Measurements from ENCODE around the gene SLC24A4.

Gene SLC24A4

DNA sequence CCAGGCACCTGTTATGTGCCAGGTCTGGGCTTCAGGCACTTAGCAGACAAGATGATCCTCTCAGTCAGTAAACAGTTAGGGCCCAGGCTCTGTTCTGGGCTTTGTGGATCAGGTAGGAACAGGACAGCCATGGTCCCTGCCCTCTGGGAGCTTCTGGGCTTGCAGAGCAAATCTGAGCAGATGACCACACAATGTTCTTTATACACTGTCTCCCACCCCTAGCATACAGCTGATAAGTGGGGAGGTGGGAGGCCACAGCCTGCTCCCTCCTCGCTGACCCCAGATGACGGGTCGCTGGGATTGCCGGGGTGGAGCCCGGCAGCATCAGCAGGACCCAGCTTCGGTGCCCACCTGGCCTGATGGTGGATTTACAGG lies 137.6 kb downstream of the SLC24A4 start:
- no peak for DNase-seq

GRCh38 chr14:92460916-92461579 lies 138.1 kb downstream of the SLC24A4 start:
- DNase-seq = no peak

- DNase-seq = no peak
Observed at GRCh38 chr14:92461891-92462290, 138.9 kb downstream of the SLC24A4 start.

DNA sequence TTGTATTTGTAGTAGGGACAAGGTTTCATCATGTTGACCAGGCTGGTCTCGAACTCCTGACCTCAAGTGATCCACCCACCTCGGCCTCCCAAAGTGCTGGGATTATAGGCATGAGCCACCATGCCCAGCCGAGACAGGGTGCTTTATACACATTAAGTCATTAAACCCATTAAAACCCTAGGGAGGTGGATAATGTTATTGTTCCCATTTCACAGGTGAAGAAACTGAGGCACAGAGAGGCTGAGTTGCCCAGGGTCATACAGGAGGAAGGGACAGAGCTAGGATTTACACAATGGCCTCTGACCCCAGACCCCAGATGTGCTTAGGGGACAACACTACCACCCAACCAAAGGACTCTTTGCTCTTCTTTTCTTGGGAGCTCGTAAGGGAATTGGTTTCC lies 139.6 kb downstream of the SLC24A4 start:
- no peak for DNase-seq

DNA sequence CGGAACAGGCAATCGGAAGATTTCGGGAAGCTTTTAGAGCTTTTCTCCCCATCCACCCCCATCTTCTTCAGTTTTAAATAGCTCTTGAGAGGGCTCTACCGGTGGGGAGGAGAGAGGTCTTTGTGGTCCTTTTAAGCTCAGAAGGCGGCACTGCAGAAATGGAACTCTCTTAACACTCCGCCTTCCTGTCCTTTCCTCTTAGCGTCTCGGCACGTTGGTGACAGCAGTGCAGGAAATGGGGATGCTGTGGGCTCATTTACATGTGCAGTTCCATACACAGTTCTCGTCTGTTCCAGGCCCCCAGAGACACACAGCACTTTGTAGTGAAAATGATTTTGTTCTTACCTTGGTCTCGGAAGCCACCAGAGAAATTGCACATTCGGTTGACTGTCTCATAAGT lies 140.2 kb downstream of the SLC24A4 start:
- no peak for DNase-seq

DNA sequence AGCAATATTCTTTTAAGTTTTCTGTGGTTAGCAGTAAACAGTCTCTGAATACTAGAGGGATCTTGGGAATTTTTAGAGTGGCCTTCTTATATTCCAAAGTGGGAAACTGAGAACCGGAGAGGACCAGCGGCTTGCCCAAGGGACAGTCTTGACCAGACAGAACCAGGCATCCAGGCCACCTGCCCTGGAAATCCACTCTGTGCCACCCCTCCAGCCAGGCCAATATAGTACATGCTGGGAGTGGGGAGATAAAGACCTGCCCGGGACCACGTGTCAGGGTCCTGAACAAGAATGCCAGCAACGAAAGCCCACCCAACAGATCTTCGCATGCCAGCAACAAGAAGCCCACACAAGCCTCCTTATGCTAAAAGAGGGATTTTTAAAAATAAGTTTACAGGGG lies 141.2 kb downstream of the SLC24A4 start:
- no peak for DNase-seq

GRCh38 chr14:92464716-92465115 lies 141.8 kb downstream of the SLC24A4 start:
- DNase-seq = no peak

GRCh38 chr14:92465353-92466055 lies 142.5 kb downstream of the SLC24A4 start:
- no peak for DNase-seq

- no peak for DNase-seq
Observed at GRCh38 chr14:92466059-92466458, 143.1 kb downstream of the SLC24A4 start.

- DNase-seq = no peak
Observed at GRCh38 chr14:92469515-92469914, 146.6 kb downstream of the SLC24A4 start.

- DNase-seq = no peak
Observed at GRCh38 chr14:92470215-92470614, 147.2 kb downstream of the SLC24A4 start.

DNA sequence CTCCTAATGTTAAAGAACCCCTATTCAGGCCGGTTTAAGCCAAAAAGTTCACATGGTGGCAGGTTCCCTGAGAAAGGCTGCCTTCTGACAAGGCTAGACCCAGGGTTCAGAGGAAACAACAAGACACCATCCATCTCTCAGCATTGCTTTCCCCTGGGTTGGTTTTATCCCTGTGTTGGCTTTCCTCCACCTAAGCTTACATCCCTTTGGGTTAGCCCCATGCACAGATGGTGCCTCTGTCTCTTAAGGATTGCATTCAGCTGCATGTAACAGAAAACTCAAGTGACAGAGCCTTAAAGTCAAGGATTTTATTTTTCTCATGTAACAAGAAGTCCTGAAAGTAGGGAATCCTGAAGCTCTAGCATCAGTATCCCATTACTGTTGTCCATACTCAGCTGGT lies 147.8 kb downstream of the SLC24A4 start:
- no peak for DNase-seq

- DNase-seq = no peak
Observed at GRCh38 chr14:92471919-92472318, 149.0 kb downstream of the SLC24A4 start.

DNA sequence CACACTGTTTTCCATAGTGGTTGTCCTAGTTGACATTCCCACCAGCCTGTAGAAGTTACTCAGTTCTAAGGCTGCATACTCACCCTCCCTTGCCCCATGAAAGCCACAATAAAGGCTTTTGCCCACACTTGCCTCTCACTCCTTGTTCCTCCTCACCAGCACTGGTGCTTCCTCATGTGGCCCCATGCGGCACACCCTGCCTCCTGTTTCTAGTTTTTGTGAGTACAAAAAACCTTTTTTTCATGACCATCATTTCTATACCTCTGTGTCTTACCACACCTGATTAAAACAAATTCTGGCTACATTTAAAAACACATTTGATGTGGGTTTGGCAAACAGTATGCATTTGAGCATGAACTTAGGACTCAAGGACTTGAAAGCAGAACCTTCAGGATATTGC lies 149.9 kb downstream of the SLC24A4 start:
- DNase-seq = no peak

GRCh38 chr14:92473261-92473968 lies 150.4 kb downstream of the SLC24A4 start:
- no peak for DNase-seq

DNA sequence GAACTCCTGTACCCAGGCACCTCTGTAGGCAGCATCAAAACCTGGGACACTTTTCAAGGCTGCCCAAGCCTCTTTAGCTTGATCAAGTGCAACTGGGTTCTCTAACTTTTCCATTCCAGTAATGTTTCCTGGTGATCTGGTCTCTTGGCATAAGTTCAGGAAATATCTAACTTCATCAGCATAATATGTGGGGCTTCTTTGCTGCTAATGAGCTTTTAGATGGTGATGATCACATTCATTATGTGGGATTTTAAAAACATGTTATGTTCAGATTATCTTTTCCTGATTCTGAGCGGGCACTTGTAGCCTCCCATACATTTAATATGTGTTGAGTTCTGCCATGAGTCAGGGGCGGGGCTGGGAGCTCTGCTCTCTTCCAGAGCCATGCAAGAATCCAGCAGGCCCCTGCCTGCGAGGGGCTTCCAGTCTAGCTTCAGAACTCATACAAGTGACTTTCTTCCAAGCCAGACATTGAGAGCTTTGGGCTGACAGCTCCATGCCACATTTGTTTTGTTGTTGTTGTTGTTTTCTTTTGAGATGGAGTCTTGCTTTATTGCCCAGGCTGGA lies 151.1 kb downstream of the SLC24A4 start:
- no peak for DNase-seq

- DNase-seq = no peak
Observed at GRCh38 chr14:92475037-92475436, 152.1 kb downstream of the SLC24A4 start.

DNA sequence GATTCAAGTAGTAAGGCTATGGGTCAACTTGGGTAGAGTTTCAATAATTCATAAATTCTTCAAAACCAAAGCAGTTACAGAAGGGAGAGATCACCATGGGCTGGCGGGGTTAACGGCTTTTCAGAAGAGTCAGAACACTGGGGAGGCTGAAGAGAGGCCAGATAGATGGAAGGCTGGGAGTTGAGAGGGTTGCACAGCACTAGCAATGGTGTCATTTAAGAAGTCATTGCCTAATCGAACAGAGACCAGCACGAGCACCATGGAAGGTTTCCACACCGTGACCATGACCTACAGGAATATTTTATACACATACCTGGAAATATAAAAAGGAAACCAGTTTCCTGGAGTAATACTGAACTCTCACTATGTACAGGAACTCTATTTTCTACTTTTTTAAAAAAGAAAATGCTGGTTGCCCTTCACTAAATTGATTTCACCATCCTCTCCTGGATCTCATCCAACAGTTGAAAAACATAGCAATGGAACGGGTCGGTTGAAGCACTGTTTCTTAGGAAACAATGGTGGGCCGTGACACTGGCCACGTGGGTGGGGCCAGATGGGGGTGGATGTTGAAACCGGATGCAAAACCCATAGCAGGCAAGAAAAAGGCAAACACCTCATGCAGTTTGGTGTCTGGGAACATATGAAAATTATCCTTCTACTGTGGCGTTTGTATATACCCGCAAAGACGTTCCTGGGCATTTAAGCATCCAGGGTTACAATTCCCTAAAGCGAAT lies 152.7 kb downstream of the SLC24A4 start:
- no peak for DNase-seq

- DNase-seq = no peak
Observed at GRCh38 chr14:92480856-92481255, 157.9 kb downstream of the SLC24A4 start.

GRCh38 chr14:92481386-92481785 lies 158.4 kb downstream of the SLC24A4 start:
- no peak for DNase-seq

GRCh38 chr14:92481811-92482555 lies 159.0 kb downstream of the SLC24A4 start:
- no peak for DNase-seq

DNA sequence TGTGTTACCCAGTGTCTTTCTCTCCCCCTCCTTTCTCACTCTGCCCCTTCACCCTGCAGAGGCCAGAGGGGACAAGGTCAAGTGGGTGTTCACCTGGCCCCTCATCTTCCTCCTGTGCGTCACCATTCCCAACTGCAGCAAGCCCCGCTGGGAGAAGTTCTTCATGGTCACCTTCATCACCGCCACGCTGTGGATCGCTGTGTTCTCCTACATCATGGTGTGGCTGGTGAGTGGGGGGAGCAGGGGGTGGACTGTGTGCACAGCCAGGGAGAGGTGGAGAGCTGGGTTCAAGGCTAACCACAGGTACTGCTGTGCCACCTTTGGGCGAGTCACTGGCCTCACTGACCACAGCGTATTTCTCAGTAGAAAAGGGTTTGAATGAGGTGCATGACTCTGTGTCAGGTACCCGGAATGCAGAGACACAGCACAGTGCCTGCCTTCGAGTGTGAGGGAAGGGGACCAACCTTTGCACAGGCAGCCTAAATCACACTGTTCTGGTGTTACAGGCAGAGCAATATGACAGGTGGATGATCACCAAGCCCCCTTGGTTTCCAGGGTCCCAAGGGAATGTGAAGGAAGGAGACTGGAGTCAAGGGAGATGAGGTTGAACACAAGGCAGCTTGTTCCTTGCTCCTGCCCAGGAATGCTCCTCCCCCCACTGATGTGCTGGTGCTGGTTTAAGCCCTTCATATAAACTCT lies 159.8 kb downstream of the SLC24A4 start:
- DNase-seq = no peak

Measured in activated effector memory CD4-positive, alpha-beta T cell treated with Interleukin-2 at 50 U/mL for 16 hours (primary cell).